ENCODE data around the gene WDR43. TPM values are rescaled to one million over a fixed set of nuclear protein-coding genes. Genes with fewer than 3 reads are reported as not detected.

Gene WDR43
- total RNA-seq, 6 experiments from 2014 or later, result 67.8 to 81.1 (median 71.4) TPM

DNA sequence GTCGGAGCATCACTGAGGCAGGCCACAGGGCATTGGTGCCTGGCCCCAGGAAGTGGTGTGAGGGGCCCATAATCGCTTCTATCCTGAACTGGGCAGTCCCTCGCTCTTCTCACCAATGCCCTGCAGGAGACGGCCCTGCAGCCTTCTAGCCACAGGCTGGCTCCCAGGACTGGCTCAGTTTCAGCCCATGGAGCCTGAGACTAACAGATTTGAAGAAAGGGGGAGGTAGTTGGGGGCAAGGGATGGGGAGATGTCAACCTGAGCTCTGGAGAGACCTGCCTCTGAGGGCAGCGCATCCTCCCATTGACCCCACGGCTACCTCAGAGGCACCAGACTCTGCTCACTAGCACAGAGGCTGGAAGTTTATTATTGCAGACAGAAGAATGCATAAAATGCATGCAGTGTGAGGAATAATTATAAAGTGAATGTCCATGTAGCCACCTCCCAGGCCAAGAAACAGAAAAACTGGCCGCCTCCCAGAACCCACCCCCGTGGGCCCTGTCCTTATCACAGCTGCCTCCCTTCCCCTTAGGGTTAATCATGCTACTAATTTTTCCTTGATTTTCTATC is 88.0 kb downstream of the WDR43 start:
- no peaks in the 10 kb centered on the region for H3K9me3 Mint-ChIP-seq
- H3K4me1 Mint-ChIP-seq (ENCODE audit: low read depth), result peaks cover 11% of the 10 kb centered on the region
- no peak for TF ChIP-seq CTCF (IDR thresholded peaks at IDR 0.05)
- H3K36me3 Mint-ChIP-seq (ENCODE audit: low read depth), result no peaks in the 10 kb centered on the region
- DNase-seq, result no peak
- H3K27me3 Mint-ChIP-seq (ENCODE audit: insufficient read depth), result peaks cover 23% of the 10 kb centered on the region
- no peak overlapping the region for H3K27ac Mint-ChIP-seq
- H3K4me3 Mint-ChIP-seq, result no peak overlapping the region

DNA sequence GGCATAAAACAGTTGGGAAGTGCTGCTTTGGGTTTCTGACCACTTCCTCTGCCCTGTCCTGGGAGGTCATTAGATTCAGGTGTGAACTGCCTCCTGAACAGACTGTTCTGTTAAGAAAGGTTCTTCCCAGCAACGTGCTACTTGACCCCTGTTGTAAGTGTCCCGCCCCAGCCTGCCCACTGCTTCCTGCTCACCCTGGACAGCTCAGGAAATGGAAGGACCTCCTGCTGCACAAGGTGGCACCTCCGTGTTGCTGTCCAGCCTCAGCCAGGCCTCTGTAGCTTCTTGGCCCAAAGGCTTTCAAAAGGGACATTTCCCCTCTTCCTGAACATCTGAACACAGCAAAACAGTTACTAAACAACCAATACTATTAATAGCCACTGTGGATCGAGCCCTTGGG is 92.0 kb downstream of the WDR43 start:
- Mint-ChIP-seq H3K36me3 (ENCODE audit: low read depth) (no peaks in the 10 kb centered on the region), H3K27me3 (ENCODE audit: insufficient read depth) (peaks cover 33% of the 10 kb centered on the region), H3K4me3 (no peak overlapping the region), H3K4me1 (ENCODE audit: low read depth) (peaks cover 20% of the 10 kb centered on the region), H3K9me3 (no peaks in the 10 kb centered on the region), H3K27ac (no peak overlapping the region)
- DNase-seq, result no peak
- no peak for TF ChIP-seq CTCF (IDR thresholded peaks at IDR 0.05)

DNA sequence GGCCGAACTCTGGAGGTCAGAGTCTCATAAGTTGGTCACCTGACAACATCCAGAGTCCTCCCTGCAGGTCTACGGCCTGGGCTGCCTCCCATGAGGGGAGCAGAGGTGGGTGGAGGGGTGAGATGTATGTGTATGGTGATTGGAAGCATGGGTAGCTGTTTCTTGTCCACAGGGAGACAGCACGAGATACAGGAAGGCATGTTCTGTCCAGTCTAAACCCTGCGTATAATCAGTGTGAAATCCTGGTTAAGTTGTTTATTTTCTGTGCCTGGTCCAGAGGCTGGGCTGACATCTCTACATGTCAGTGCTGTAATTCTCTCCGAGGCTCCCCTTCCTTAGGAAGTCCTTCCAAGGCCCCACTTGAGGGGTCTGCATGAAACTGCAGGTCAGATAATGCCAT is 95.5 kb downstream of the WDR43 start:
- no peak overlapping the region for H3K27ac Mint-ChIP-seq
- no peaks in the 10 kb centered on the region for H3K9me3 Mint-ChIP-seq
- peaks cover 43% of the 10 kb centered on the region for H3K27me3 Mint-ChIP-seq (ENCODE audit: insufficient read depth)
- H3K4me1 Mint-ChIP-seq (ENCODE audit: low read depth), result peaks cover 17% of the 10 kb centered on the region
- H3K36me3 Mint-ChIP-seq (ENCODE audit: low read depth), result no peaks in the 10 kb centered on the region
- no peak overlapping the region for H3K4me3 Mint-ChIP-seq
- TF ChIP-seq CTCF (IDR thresholded peaks at IDR 0.05), result no peak
- no peak for DNase-seq

DNA sequence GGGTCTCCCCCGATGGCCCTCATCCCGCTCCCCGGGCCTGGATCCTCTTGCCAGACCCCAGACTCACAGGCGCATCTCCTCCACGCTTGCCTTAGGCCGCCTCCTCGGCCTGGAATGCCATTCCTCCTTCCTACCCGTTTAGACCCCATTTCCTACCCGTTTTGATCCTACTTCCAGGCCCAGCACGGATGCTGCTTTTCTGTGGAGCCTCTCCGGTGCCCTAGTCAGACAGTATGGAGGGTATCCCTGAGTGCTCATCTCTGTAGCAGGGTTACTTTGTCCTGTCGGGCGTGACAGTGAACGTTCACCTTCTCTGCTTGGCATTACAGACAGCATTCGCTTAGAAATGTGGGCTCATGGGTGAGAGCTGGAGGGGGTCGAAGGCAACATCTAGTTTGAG is 96.0 kb downstream of the WDR43 start:
- H3K9me3 Mint-ChIP-seq, result no peaks in the 10 kb centered on the region
- H3K36me3 Mint-ChIP-seq (ENCODE audit: low read depth), result no peaks in the 10 kb centered on the region
- peaks cover 44% of the 10 kb centered on the region for H3K27me3 Mint-ChIP-seq (ENCODE audit: insufficient read depth)
- H3K27ac Mint-ChIP-seq, result no peak overlapping the region
- peaks cover 17% of the 10 kb centered on the region for H3K4me1 Mint-ChIP-seq (ENCODE audit: low read depth)
- no peak for TF ChIP-seq CTCF (IDR thresholded peaks at IDR 0.05)
- no peak for DNase-seq
- no peak overlapping the region for H3K4me3 Mint-ChIP-seq

DNA sequence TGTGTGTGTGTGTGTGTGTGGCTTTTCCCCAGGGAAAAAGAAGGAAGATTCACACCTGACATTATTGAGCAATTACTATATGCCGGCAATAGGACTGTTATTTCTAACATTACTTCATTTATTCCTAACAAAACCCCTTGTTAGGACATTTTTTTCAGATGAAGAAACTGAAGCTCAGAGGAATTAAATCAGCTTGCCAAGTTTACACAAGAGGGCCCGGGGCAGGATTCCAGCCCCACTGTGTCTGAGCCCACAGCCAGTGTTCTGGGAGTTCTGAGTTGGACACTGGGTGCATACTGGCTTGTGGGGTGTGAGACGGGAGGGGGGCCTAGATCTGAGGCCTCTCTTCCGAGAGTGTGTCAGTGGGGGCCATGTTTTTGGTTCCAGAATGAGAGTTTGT is 96.6 kb downstream of the WDR43 start:
- no peak overlapping the region for H3K27ac Mint-ChIP-seq
- H3K27me3 Mint-ChIP-seq (ENCODE audit: insufficient read depth), result peaks cover 44% of the 10 kb centered on the region
- H3K4me1 Mint-ChIP-seq (ENCODE audit: low read depth), result peaks cover 22% of the 10 kb centered on the region
- peak; percentile 11 for DNase-seq
- no peak overlapping the region for H3K4me3 Mint-ChIP-seq
- no peak for TF ChIP-seq CTCF (IDR thresholded peaks at IDR 0.05)
- no peaks in the 10 kb centered on the region for H3K36me3 Mint-ChIP-seq (ENCODE audit: low read depth)
- no peaks in the 10 kb centered on the region for H3K9me3 Mint-ChIP-seq

DNA sequence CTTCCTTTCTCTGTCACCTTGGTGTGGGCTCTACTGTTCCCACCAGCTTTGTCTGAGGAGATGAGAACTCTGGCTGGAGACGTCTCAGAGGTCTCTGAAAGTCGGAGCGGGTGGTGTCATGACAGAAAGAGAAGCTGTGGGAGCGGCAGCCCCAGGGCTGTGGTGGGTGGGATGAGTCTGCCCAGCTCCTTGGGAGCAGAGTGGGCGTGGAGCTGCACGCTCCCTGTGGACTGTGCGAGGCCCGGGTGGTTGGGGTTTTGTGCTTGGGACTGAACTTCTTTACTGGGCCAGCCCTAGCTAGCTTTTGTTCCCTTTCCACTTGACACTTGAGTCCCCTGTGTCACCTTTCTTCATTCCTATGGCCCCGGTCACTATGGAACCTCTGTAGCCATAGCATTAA is 97.0 kb downstream of the WDR43 start:
- no peak for TF ChIP-seq CTCF (IDR thresholded peaks at IDR 0.05)
- no peak overlapping the region for H3K27ac Mint-ChIP-seq
- peaks cover 23% of the 10 kb centered on the region for H3K4me1 Mint-ChIP-seq (ENCODE audit: low read depth)
- peaks cover 43% of the 10 kb centered on the region for H3K27me3 Mint-ChIP-seq (ENCODE audit: insufficient read depth)
- DNase-seq, result no peak
- H3K36me3 Mint-ChIP-seq (ENCODE audit: low read depth), result no peaks in the 10 kb centered on the region
- no peak overlapping the region for H3K4me3 Mint-ChIP-seq
- H3K9me3 Mint-ChIP-seq, result no peaks in the 10 kb centered on the region
